SJCRH30 (cell line): Measurements from ENCODE around the gene GPD1L. TPM values are rescaled to one million over a fixed set of nuclear protein-coding genes. Genes with fewer than 3 reads are reported as not detected.
A peak's percentile ranks its signal among the peaks of the same experiment; 100 is the strongest.
"Not testable (repeated sequence)": the region's sequence is repeated elsewhere in the genome, so short reads cannot be mapped to it uniquely, and the experiment has no call there.

ENCODE experiments used
- DNase-seq, 2 experiments: peaks; one replicate each; pipeline ENCODE4 v3.0.0-alpha.2; 2015 to 2020
- H3K27ac ChIP-seq: fragments of 250-450 bp; sonication (Bioruptor Pico); 2 replicates; pipeline ENCODE4 v1.5.1; 2020; ENCODE audit warnings: mild to moderate bottlenecking, moderate library complexity
- H3K27me3 ChIP-seq: fragments of 250-450 bp; sonication (Bioruptor Pico); 2 replicates; pipeline ENCODE4 v1.5.1; 2020; ENCODE audit warnings: mild to moderate bottlenecking, moderate library complexity
- H3K36me3 ChIP-seq: fragments of 250-450 bp; sonication (Bioruptor Pico); 2 replicates; pipeline ENCODE4 v1.5.1; 2020; ENCODE audit warnings: mild to moderate bottlenecking, moderate library complexity
- H3K4me1 ChIP-seq: fragments of 250-450 bp; sonication (Bioruptor Pico); 2 replicates; pipeline ENCODE4 v1.5.1; 2020; ENCODE audit warnings: mild to moderate bottlenecking, moderate library complexity
- H3K4me3 ChIP-seq: fragments of 250-450 bp; sonication (Bioruptor Pico); 2 replicates; pipeline ENCODE4 v1.5.1; 2020; ENCODE audit warnings: mild to moderate bottlenecking, moderate library complexity
- H3K9me3 ChIP-seq: fragments of 250-450 bp; sonication (Bioruptor Pico); replicated peaks from 2 replicates; pipeline ENCODE4 v1.5.1; 2020; ENCODE audit warnings: mild to moderate bottlenecking, moderate library complexity
- total RNA-seq: library from RNA; depleted of rRNA; stranded (reverse); fragments of >200 nt; shearing (Covaris generic); gene quantifications from 2 replicates; pipeline ENCODE4 v1.2.3, GENCODE V29; 2014

The GPD1L gene
- total RNA-seq, 1 experiment from 2014 or later, result 4.8 TPM

DNA sequence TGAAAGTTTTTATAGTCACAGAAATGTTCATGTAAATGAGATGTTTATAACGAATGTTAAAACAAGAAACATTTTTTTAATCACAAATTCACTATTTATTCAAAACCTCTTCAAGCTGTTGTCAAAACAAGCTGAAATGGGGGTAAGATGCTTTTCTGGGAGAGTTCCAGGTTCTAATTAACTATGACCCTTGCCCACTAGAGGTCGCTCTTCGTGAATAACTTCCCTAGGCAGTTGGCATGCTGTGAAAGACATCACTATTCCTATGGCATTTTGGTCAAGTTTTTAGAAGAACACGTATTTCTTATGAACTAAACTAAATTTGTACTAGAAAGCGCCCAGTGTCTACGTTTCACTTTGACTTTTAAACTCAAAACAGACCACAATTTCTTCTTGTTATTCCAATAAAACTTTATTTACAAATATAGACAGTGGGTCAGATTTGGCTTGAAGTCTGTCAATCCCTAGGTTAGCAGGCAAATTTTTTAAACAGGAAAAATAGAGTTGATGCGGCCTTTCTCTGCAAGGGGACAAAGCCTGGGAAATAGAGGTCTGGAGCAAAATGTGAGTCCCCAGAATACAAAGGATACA lies 69.3 kb downstream of the GPD1L start:
- Histone ChIP-seq H3K27me3 (no peaks in the 10 kb centered on the region), H3K4me3 (no peak overlapping the region), H3K4me1 (no peaks in the 10 kb centered on the region), H3K36me3 (no peaks in the 10 kb centered on the region), H3K9me3 (no peaks in the 10 kb centered on the region), H3K27ac (no peak overlapping the region)
- peak; percentile 34 to 73 for DNase-seq

DNA sequence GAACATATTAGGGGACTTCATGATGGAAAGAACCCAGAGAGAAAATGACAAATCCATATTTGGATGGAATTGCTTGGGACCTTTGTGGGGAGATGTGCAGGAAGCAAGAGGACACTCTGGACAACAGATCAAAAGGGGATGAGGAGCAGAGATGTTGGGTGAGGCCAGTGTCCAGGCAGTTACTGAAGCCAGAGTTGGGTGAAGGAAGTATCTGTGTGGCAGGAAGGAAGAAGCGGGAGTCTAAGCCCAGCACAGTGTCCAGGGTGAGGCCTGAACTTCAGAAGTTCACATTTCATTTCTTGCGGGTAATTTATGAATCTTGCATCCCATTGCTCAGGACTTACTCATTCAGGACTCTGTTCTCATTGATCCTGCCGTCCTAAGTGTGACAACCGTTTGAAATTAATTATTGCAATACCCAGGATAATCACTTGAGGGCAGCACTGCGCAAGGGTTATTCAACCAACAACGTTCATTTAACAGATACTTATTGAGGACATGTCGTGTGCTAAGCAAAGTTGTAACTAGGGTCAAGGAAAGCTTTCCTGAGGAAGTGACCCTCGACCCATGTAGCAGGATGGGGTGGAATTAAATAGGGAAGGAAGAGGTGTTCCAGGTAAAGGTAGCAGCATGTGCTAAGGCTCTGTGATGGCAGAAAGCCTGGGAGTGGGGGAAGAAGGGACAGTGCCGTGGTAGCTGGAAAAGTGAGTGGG lies 70.7 kb downstream of the GPD1L start:
- no peaks in the 10 kb centered on the region for H3K27me3 ChIP-seq
- no peak overlapping the region for H3K4me3 ChIP-seq
- DNase-seq, result peak; percentile 34 to 74
- H3K9me3 ChIP-seq, result no peaks in the 10 kb centered on the region
- H3K36me3 ChIP-seq, result no peaks in the 10 kb centered on the region
- no peaks in the 10 kb centered on the region for H3K4me1 ChIP-seq
- H3K27ac ChIP-seq, result no peak overlapping the region

DNA sequence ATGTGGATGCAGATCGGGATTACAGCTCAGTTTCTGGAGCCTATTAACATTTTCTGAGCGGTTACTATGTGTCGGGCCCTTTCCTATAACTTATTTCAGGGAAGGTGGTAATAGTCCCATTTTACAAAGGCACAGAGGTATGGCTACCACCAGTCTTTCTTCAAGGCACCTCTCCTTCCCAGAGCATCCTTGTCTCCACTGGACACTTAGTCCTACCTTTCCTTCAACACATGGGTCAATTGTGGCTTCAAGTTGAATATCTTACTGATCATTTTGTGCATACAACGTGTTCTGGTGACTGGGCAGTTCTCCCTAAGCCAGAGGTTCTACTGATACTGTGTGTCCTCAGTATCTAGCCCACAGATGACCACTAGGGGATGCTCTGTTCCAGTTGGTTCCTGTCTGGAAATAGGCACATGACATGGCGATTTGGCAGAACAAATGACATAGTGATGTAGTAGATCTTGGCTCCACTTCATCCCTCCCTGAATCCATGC lies 71.3 kb downstream of the GPD1L start:
- DNase-seq, result peak; percentile 62 to 78
- H3K36me3 ChIP-seq, result no peaks in the 10 kb centered on the region
- no peaks in the 10 kb centered on the region for H3K9me3 ChIP-seq
- H3K27me3 ChIP-seq, result no peaks in the 10 kb centered on the region
- no peaks in the 10 kb centered on the region for H3K4me1 ChIP-seq
- no peak overlapping the region for H3K4me3 ChIP-seq
- no peak overlapping the region for H3K27ac ChIP-seq

DNA sequence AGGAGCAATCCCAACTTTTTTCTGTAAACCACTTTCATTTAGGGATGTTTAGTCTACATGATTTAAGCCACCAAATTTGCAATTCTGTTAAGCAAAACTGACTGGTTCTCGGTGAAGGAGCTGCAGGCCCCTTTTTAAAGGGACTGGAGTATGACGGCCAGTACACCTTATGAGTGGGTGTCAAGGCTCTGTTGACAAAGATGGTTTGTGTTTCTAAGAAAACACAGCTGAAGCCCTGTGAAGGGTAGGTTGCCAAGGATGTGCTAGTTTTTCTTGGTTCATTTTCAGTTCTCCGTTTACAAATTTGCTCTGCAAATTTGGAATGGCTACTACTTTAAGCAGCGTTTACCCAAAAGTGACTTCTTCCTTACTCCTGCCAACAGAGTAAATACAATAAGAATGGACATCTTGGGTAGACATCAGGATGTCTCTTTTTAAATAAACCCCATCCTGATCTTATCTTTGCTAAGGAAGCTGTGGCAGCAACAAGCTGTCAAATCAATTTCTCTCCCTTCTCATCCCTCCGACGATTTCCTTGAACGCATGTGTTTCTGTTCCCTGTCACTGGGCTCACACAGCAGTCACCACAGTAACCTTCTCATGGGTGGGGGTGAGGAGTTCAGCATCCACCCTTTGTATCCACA lies 73.8 kb downstream of the GPD1L start:
- no peak for DNase-seq
- H3K9me3 ChIP-seq, result no peaks in the 10 kb centered on the region

DNA sequence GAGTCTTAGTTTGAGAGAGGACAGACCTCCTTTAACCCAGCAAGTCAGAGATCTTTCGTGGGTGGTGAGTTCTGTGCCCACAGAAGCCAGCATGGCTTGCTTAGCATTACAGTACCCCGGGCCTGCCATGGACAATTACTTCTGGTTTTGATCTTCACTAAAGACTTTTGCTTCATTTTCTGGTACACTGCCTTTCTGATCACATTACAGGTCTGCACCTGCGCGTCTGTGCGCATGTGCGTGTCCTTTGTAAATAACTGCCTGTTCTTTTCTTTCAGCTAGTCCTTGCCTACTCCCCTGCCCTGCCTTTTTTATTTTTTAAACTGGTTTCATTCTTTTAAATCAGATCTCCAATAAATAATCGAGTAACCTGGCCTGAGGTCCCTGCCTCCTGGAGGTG lies 74.9 kb downstream of the GPD1L start:
- DNase-seq, result no peak
- Histone ChIP-seq H3K27me3 (no peaks in the 10 kb centered on the region), H3K9me3 (no peaks in the 10 kb centered on the region), H3K36me3 (no peaks in the 10 kb centered on the region), H3K4me3 (no peak overlapping the region), H3K27ac (no peak overlapping the region), H3K4me1 (no peaks in the 10 kb centered on the region)

More for the DNA sequence above, 73.8 kb downstream of the GPD1L start:
- Histone ChIP-seq H3K27me3 (no peaks in the 10 kb centered on the region), H3K36me3 (no peaks in the 10 kb centered on the region), H3K27ac (no peak overlapping the region), H3K4me3 (no peak overlapping the region), H3K4me1 (no peaks in the 10 kb centered on the region)

GRCh38 chr3:32181796-32182195 lies 75.4 kb downstream of the GPD1L start:
- no peak overlapping the region for H3K27ac ChIP-seq
- no peak overlapping the region for H3K4me3 ChIP-seq
- H3K36me3 ChIP-seq, result no peaks in the 10 kb centered on the region
- no peaks in the 10 kb centered on the region for H3K4me1 ChIP-seq
- H3K27me3 ChIP-seq, result no peaks in the 10 kb centered on the region
- H3K9me3 ChIP-seq, result no peaks in the 10 kb centered on the region
- no peak for DNase-seq

- Histone ChIP-seq H3K4me3 (no peak overlapping the region), H3K9me3 (no peaks in the 10 kb centered on the region), H3K27ac (no peak overlapping the region), H3K27me3 (no peaks in the 10 kb centered on the region), H3K36me3 (no peaks in the 10 kb centered on the region), H3K4me1 (no peaks in the 10 kb centered on the region)
- DNase-seq, result no peak
These were observed 77.8 kb downstream of the GPD1L start for GRCh38 chr3:32184187-32184730.

- H3K9me3 ChIP-seq, result no peaks in the 10 kb centered on the region
- no peaks in the 10 kb centered on the region for H3K27me3 ChIP-seq
- no peaks in the 10 kb centered on the region for H3K36me3 ChIP-seq
- no peak overlapping the region for H3K4me3 ChIP-seq
- H3K27ac ChIP-seq, result no peak overlapping the region
- H3K4me1 ChIP-seq, result no peaks in the 10 kb centered on the region
- DNase-seq, result no peak
These were observed 79.7 kb downstream of the GPD1L start for GRCh38 chr3:32186097-32186496.

- no peaks in the 10 kb centered on the region for H3K36me3 ChIP-seq
- DNase-seq, result no peak
- no peak overlapping the region for H3K4me3 ChIP-seq
- H3K4me1 ChIP-seq, result no peaks in the 10 kb centered on the region
- H3K9me3 ChIP-seq, result no peaks in the 10 kb centered on the region
- H3K27ac ChIP-seq, result no peak overlapping the region
- H3K27me3 ChIP-seq, result no peaks in the 10 kb centered on the region
These were observed 80.5 kb downstream of the GPD1L start for GRCh38 chr3:32186876-32187275.

DNA sequence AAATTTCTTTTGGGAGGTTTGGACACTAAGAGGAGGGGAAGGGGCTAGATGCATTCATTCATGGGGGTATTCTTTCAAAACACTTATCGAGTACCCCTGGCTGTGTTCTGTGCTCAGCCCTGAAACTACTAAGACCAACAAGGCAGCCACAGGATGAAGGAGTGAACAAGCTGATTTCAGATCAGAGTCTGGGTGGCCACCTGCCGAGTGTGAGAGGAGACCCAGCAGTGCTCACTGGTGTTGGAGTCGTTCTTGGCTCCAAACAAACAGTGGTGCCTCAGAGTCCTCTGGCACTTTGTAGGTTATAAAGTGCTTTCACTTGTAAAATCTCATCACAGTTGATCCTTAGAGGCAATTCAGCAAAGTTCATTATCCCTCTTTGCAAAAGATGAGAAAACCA lies 83.3 kb downstream of the GPD1L start:
- H3K4me3 ChIP-seq, result no peak overlapping the region
- no peaks in the 10 kb centered on the region for H3K27me3 ChIP-seq
- no peaks in the 10 kb centered on the region for H3K36me3 ChIP-seq
- DNase-seq, result no peak
- no peaks in the 10 kb centered on the region for H3K9me3 ChIP-seq
- H3K4me1 ChIP-seq, result no peaks in the 10 kb centered on the region
- H3K27ac ChIP-seq, result no peak overlapping the region

GRCh38 chr3:32190556-32190955 lies 84.1 kb downstream of the GPD1L start:
- H3K4me3 ChIP-seq, H3K27ac ChIP-seq, H3K4me1 ChIP-seq, H3K27me3 ChIP-seq, DNase-seq, H3K9me3 ChIP-seq, H3K36me3 ChIP-seq: not testable (repeated sequence)

- H3K4me1 ChIP-seq, result no peaks in the 10 kb centered on the region
- no peak overlapping the region for H3K27ac ChIP-seq
- no peak for DNase-seq
- no peaks in the 10 kb centered on the region for H3K36me3 ChIP-seq
- H3K4me3 ChIP-seq, result no peak overlapping the region
- no peaks in the 10 kb centered on the region for H3K9me3 ChIP-seq
- no peaks in the 10 kb centered on the region for H3K27me3 ChIP-seq
These were observed 86.7 kb downstream of the GPD1L start for GRCh38 chr3:32193101-32193500.

GRCh38 chr3:32194653-32195052 lies 88.2 kb downstream of the GPD1L start:
- H3K4me3 ChIP-seq, result no peak overlapping the region
- no peaks in the 10 kb centered on the region for H3K27me3 ChIP-seq
- H3K27ac ChIP-seq, result no peak overlapping the region
- DNase-seq, result no peak
- H3K4me1 ChIP-seq, result no peaks in the 10 kb centered on the region
- no peaks in the 10 kb centered on the region for H3K9me3 ChIP-seq
- no peaks in the 10 kb centered on the region for H3K36me3 ChIP-seq

GRCh38 chr3:32195995-32196540 lies 89.6 kb downstream of the GPD1L start:
- no peaks in the 10 kb centered on the region for H3K36me3 ChIP-seq
- H3K27me3 ChIP-seq, result no peaks in the 10 kb centered on the region
- no peaks in the 10 kb centered on the region for H3K9me3 ChIP-seq
- H3K4me1 ChIP-seq, result no peaks in the 10 kb centered on the region
- DNase-seq, result no peak
- H3K4me3 ChIP-seq, result no peak overlapping the region
- no peak overlapping the region for H3K27ac ChIP-seq

DNA sequence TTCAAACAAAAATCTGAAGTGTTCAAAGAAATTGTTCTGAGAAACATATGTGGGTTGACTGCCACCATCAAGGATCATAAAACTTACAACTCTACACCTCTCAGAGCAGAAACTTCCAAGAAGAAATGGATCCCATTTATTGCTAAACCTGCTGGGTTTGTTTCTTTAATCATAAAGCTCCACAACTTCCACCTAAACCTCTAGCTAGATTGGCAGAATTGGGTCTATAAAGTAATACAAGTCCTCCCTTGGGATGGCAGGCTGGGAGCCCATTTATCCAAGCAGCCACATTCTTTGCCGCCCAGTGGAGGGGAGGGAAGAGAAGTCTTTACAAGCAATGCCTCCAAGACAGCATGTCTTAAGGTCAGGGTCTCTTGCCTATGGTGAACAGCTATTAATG lies 91.6 kb downstream of the GPD1L start:
- no peak for DNase-seq
- Histone ChIP-seq H3K9me3 (no peaks in the 10 kb centered on the region), H3K27me3 (no peaks in the 10 kb centered on the region), H3K36me3 (no peaks in the 10 kb centered on the region), H3K4me3 (no peak overlapping the region), H3K27ac (no peak overlapping the region), H3K4me1 (no peaks in the 10 kb centered on the region)
